OCI-LY7 (cell line): ENCODE results near the gene CANT1. TPM values are rescaled to one million over a fixed set of nuclear protein-coding genes. Genes with fewer than 3 reads are reported as not detected.

Experiments
- BruUV-seq: library from RNA; stranded (reverse); fragments of 400-500 nt; replicated peaks from 2 replicates; lab custom pipeline; 2021; lab: Mats Ljungman, UMichigan
- CTCF ChIA-PET: fragments of 300-600 bp; sonication (Branson Sonifier 250); formaldehyde crosslinking; loops from one replicate; lab custom pipeline; 2022; ENCODE audit warnings: antibody characterized with exemption; ENCODE audit not compliant: unreplicated experiment; lab: Charles Lee
- POLR2A ChIA-PET: fragments of 300-600 bp; sonication (Branson Sonifier 250); formaldehyde crosslinking; loops from one replicate; lab custom pipeline; 2022; ENCODE audit warnings: antibody characterized with exemption; lab: Charles Lee
- DNase-seq: peaks from one replicate; pipeline ENCODE4 v3.0.0-alpha.2; 2015; ENCODE audit warnings: low spot score
- H2AFZ ChIP-seq: fragments of 200-600 bp; sonication (generic), shearing (Covaris generic); 2 replicates; pipeline ENCODE4 v1.6.1; 2014; ENCODE audit warnings: mild to moderate bottlenecking, antibody characterized with exemption, low read length, moderate library complexity
- H3K27ac ChIP-seq: fragments of 200-600 bp; sonication (generic); 2 replicates; pipeline ENCODE4 v1.5.1; 2014; ENCODE audit warnings: mixed run types, low read depth, mild to moderate bottlenecking, moderate library complexity, low read length, inconsistent platforms; ENCODE audit not compliant: poor library complexity, severe bottlenecking
- H3K36me3 ChIP-seq: fragments of 200-600 bp; sonication (generic); 2 replicates; pipeline ENCODE4 v1.6.1; 2014; ENCODE audit warnings: mild to moderate bottlenecking, antibody characterized with exemption, low read length, moderate library complexity, mixed read lengths; ENCODE audit not compliant: insufficient read depth
- H3K4me1 ChIP-seq: fragments of 200-600 bp; sonication (generic); 2 replicates; pipeline ENCODE4 v1.5.1; 2014; ENCODE audit warnings: mild to moderate bottlenecking, low read length; ENCODE audit not compliant: insufficient read depth, poor library complexity, severe bottlenecking
- H3K4me2 ChIP-seq: fragments of 200-600 bp; sonication (generic); 2 replicates; pipeline ENCODE4 v1.6.1; 2014; ENCODE audit warnings: mild to moderate bottlenecking, low read length
- H3K4me3 ChIP-seq: fragments of 200-600 bp; sonication (generic); 2 replicates; pipeline ENCODE4 v1.5.1; 2014; ENCODE audit warnings: mild to moderate bottlenecking, low read depth, low read length; ENCODE audit not compliant: poor library complexity, severe bottlenecking
- H3K79me2 ChIP-seq: fragments of 200-600 bp; sonication (generic); 2 replicates; pipeline ENCODE4 v1.6.1; 2016; ENCODE audit warnings: low read depth, mild to moderate bottlenecking, low read length, moderate library complexity, mixed read lengths; ENCODE audit not compliant: insufficient read depth
- H3K9me2 ChIP-seq: fragments of 200-600 bp; sonication (generic); 2 replicates; pipeline ENCODE4 v1.6.1; 2016; ENCODE audit warnings: mild to moderate bottlenecking, low read length, mixed read lengths; ENCODE audit not compliant: insufficient read depth
- H3K9me3 ChIP-seq: fragments of 200-600 bp; sonication (generic); 2 replicates; pipeline ENCODE4 v1.6.1; 2014; ENCODE audit warnings: mild to moderate bottlenecking, mixed run types, low read length, mixed read lengths
- H4K20me1 ChIP-seq: fragments of 200-600 bp; sonication (generic); 2 replicates; pipeline ENCODE4 v1.6.1; 2014; ENCODE audit warnings: mild to moderate bottlenecking, antibody characterized with exemption, low read length, moderate library complexity, mixed read lengths; ENCODE audit not compliant: insufficient read depth
- CTCF ChIP-seq: fragments of 200-600 bp; sonication (generic); conservative IDR thresholded peaks from 2 replicates; pipeline ENCODE4 v1.5.1; 2014; ENCODE audit warnings: mild to moderate bottlenecking, antibody characterized with exemption, low read length, moderate library complexity, mixed read lengths
- EZH2phosphoT487 ChIP-seq: fragments of 200-600 bp; sonication (generic); IDR thresholded peaks from 2 replicates; pipeline ENCODE4 v1.6.1; 2018; ENCODE audit warnings: low read depth, borderline replicate concordance, mild to moderate bottlenecking, mixed run types, antibody characterized with exemption, low read length, moderate library complexity, mixed read lengths
- intact Hi-C: fragments of 100-400 bp; cut with micrococcal nuclease; formaldehyde crosslinking; loops from one replicate; pipeline ENCODE4 v1.10.0; 2022; ENCODE audit not compliant: unreplicated experiment
- total RNA-seq, 2 experiments: library from RNA; depleted of rRNA in 1 of 2; stranded (reverse); fragments of >200 nt in 1 of 2; shearing (Covaris generic) in 1 of 2; gene quantifications; 2 replicates each; pipeline ENCODE4 v1.2.3, GENCODE V29; 2014 to 2022

CANT1 gene
- total RNA-seq, 2 experiments from 2014 or later, result 37.2 to 60.5 TPM

DNA sequence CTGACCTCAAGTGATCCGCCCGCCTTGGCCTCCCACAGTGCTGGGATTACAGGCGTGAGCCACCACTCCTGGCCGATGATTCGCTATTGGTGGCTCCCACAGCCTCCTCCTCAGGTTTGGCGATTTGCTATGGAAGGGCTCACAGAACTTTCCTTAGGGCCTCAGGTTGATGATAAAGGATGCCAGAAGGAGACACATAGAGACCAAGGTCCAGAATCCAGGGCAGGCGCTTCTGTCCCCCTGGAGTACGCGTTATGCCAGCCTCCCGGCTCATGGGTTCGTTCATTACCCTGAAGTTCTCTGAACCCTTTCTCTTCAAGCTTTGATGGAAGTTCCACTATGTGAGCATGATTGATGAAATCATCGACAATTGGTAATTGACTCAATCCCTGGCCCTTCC, 49.8 kb downstream of the CANT1 start:
- intact Hi-C loops, result no loop called here
- DNase-seq, result no peak
- Histone ChIP-seq H3K9me3 (no peaks in the 10 kb centered on the region), H3K4me1 (peaks cover 3% of the 10 kb centered on the region), H3K79me2 (no peaks in the 10 kb centered on the region), H3K4me2 (no peak overlapping the region), H3K4me3 (no peak overlapping the region), H3K27ac (no peak overlapping the region), H3K9me2 (no peaks in the 10 kb centered on the region), H2AFZ (no peak overlapping the region), H3K36me3 (no peaks in the 10 kb centered on the region), H4K20me1 (no peaks in the 10 kb centered on the region)
- ChIA-PET POLR2A (interaction anchor here (0.7 kb wide), 1 partner anchor 1904 kb away, joined by 5 read pairs; no protein-coding TSS in a partner anchor), CTCF (no interaction called here)
- no TSS peak for BruUV-seq
- no peak for TF ChIP-seq EZH2phosphoT487
- no peak for TF ChIP-seq CTCF

DNA sequence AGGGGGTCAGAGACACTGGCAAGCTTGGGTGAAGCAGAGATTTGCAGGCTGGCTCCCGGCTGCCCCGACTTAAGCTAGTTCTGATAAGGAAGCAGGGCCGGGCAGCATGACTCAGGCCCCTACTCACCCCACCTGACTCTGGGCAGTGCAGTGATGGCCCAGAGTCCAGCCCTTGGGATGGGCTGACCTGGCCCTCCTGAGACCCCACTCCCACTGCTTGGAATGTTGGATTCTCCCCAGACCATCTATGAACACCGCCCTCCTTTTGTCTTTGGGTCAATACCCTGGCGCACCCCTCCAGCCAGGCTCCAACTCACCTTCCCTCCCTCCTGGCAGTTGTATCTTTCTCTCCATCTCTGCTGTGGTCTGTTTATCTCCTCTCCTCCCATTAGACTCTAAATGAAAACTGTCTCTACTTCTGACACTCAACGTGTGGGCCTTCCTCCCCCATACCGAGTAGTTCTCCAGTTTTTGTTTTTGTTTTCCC, 50.9 kb downstream of the CANT1 start:
- no peak for DNase-seq
- POLR2A ChIA-PET, result no interaction called here
- no peak for TF ChIP-seq EZH2phosphoT487
- TF ChIP-seq CTCF, result no peak
- Histone ChIP-seq H3K4me3 (no peak overlapping the region), H3K4me1 (no peaks in the 10 kb centered on the region), H4K20me1 (no peaks in the 10 kb centered on the region), H3K9me3 (no peaks in the 10 kb centered on the region), H3K9me2 (no peaks in the 10 kb centered on the region), H3K36me3 (no peaks in the 10 kb centered on the region), H3K4me2 (no peak overlapping the region), H2AFZ (no peak overlapping the region), H3K79me2 (no peaks in the 10 kb centered on the region), H3K27ac (no peak overlapping the region)
- intact Hi-C loops, result no loop called here
- CTCF ChIA-PET, result no interaction called here
- BruUV-seq, result no TSS peak

- no peaks in the 10 kb centered on the region for H3K4me1 ChIP-seq
- H3K79me2 ChIP-seq, result no peaks in the 10 kb centered on the region
- no peaks in the 10 kb centered on the region for H3K9me2 ChIP-seq
- CTCF ChIA-PET, result no interaction called here
- no peaks in the 10 kb centered on the region for H3K9me3 ChIP-seq
- no peak overlapping the region for H3K27ac ChIP-seq
- no peaks in the 10 kb centered on the region for H4K20me1 ChIP-seq
- H2AFZ ChIP-seq, result no peak overlapping the region
- H3K36me3 ChIP-seq, result no peaks in the 10 kb centered on the region
- H3K4me3 ChIP-seq, result no peak overlapping the region
- no peak for TF ChIP-seq CTCF
- DNase-seq, result no peak
- POLR2A ChIA-PET, result no interaction called here
- intact Hi-C loops, result no loop called here
- BruUV-seq, result no TSS peak
- H3K4me2 ChIP-seq, result no peak overlapping the region
These were observed 52.4 kb downstream of the CANT1 start for GRCh38 chr17:78957128-78957527.
